ENCODE results near the gene GCN1. TPM values are rescaled to one million over a fixed set of nuclear protein-coding genes. Genes with fewer than 3 reads are reported as not detected.

Gene GCN1, protein sequence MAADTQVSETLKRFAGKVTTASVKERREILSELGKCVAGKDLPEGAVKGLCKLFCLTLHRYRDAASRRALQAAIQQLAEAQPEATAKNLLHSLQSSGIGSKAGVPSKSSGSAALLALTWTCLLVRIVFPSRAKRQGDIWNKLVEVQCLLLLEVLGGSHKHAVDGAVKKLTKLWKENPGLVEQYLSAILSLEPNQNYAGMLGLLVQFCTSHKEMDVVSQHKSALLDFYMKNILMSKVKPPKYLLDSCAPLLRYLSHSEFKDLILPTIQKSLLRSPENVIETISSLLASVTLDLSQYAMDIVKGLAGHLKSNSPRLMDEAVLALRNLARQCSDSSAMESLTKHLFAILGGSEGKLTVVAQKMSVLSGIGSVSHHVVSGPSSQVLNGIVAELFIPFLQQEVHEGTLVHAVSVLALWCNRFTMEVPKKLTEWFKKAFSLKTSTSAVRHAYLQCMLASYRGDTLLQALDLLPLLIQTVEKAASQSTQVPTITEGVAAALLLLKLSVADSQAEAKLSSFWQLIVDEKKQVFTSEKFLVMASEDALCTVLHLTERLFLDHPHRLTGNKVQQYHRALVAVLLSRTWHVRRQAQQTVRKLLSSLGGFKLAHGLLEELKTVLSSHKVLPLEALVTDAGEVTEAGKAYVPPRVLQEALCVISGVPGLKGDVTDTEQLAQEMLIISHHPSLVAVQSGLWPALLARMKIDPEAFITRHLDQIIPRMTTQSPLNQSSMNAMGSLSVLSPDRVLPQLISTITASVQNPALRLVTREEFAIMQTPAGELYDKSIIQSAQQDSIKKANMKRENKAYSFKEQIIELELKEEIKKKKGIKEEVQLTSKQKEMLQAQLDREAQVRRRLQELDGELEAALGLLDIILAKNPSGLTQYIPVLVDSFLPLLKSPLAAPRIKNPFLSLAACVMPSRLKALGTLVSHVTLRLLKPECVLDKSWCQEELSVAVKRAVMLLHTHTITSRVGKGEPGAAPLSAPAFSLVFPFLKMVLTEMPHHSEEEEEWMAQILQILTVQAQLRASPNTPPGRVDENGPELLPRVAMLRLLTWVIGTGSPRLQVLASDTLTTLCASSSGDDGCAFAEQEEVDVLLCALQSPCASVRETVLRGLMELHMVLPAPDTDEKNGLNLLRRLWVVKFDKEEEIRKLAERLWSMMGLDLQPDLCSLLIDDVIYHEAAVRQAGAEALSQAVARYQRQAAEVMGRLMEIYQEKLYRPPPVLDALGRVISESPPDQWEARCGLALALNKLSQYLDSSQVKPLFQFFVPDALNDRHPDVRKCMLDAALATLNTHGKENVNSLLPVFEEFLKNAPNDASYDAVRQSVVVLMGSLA (N-terminal part only)
- total RNA-seq: 72.3 and 80.8 TPM in 2 replicates

DNA sequence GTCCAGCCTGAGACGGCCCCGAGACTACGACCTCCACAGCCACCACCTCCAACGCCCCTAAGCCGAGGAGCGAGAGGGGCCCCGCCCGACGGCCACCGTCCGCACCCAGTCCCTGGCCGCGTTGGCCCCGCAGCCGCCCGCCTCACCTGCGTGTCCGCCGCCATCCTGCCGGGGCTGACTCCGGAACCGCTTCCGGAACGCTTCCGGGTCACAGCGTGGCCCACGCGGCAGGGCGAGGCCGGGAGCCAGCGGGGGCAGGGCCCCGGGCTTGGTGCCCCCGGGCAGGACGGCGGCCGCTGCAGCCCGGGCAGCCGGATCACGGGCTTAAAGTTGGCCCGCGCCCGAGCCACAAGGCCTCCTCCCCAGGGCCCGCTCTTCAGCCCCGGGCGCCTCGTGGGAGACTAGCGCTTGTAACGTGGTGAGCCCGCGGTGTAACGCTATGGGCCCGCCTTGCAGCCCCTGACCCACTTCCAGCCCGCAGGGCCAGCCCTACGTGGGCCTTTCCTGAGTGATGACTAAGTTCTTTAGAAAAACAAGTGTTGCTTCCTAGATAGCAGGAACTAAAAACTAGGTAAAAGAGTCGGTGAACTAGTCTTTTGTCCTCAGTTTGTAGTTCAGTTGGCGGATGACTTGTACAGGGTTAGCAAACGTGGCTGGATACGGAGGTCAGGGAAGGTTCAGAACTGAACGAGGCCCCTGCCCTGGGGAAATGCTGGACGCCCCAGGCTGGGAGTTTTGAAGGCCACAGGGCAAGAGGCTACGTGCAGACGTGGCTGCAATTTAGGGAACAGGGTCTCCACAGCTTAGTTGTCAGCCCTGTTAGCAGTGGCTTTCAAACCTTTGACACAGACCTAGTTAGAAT lies at the start of gene GCN1:
Gene GCN1, minus strand, starts transcription at position 182 of the 862 bp plus-strand sequence. Its CDS starts 18 bp downstream, at position 164.

DNA sequence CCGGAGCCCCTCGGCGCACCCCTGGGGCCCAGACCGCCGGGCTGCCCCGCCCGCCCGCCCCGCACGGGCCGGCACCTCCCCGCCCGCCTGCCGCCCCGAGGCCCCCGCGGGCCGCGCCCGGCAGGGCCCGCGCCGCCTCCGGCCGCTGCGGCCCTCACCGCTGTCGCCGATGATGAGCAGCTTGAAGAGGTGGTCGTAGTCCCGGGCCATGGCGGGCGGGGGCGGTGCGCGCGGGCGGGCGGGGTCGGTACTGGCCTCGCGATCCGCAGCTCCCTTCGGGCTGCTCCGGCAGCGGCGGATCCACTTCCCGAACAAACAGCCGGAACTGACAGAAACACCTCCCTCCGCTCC lies 78.1 kb downstream of the GCN1 start, which contains the start of gene RAB35:
Gene RAB35, minus strand, starts transcription at position 313 of the 351 bp plus-strand sequence. Its CDS starts 103 bp downstream, at position 210.

Other genes with a start within 250 kb of the GCN1 start
- gene BICDL1, start 205.5 kb downstream of the GCN1 start, total RNA-seq: 0.27 TPM in 1 of 2 replicates, not detected in the other
- 46.3 and 48.2 TPM in 2 replicates for gene RAB35, start 78.0 kb downstream of the GCN1 start, total RNA-seq
- 3,866 and 3,958 TPM in 2 replicates for gene RPLP0, start 6.4 kb upstream of the GCN1 start, total RNA-seq
- gene PXN, start 71.0 kb upstream of the GCN1 start, total RNA-seq: 202 and 234 TPM in 2 replicates
- gene RNU4-2, start 97.2 kb upstream of the GCN1 start, total RNA-seq: under 0.01 TPM in 2 replicates
- under 0.01 TPM in 2 replicates for gene RNU4-1, start 98.5 kb upstream of the GCN1 start, total RNA-seq
- 0.59 and 0.67 TPM in 2 replicates for gene SIRT4, start 107.6 kb upstream of the GCN1 start, total RNA-seq
- not detected in 2 replicates for gene PLA2G1B, start 133.1 kb upstream of the GCN1 start, total RNA-seq
- gene MSI1, start 174.4 kb upstream of the GCN1 start, total RNA-seq: not detected in 2 replicates
- gene COX6A1, start 243.4 kb upstream of the GCN1 start, total RNA-seq: 527 and 626 TPM in 2 replicates

Data from mammary microvascular endothelial cell (primary cell).